ENCODE results near the gene E2F6.

DNA sequence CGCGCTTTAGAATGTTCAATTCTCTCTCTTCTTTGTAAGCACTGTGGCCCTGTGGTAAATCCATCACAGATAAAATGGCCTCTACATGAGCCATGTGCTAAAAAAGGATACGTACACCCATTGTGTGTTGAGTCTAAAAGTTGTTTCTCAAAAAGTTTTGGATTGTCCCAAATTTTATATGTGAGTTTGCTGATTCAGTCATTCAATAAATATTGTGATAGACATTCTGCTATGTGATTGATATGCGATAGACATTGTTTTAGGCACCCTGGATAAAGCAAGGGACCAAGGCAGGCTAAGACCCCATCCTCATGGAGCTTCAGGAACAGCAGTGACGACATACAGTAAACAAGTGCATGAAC, 53.5 kb downstream of the E2F6 start:
- TF ChIP-seq, protein P1, sequence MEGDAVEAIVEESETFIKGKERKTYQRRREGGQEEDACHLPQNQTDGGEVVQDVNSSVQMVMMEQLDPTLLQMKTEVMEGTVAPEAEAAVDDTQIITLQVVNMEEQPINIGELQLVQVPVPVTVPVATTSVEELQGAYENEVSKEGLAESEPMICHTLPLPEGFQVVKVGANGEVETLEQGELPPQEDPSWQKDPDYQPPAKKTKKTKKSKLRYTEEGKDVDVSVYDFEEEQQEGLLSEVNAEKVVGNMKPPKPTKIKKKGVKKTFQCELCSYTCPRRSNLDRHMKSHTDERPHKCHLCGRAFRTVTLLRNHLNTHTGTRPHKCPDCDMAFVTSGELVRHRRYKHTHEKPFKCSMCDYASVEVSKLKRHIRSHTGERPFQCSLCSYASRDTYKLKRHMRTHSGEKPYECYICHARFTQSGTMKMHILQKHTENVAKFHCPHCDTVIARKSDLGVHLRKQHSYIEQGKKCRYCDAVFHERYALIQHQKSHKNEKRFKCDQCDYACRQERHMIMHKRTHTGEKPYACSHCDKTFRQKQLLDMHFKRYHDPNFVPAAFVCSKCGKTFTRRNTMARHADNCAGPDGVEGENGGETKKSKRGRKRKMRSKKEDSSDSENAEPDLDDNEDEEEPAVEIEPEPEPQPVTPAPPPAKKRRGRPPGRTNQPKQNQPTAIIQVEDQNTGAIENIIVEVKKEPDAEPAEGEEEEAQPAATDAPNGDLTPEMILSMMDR (conservative IDR thresholded peaks at IDR 0.05; ENCODE audit: low read depth, low read length): no peak
- TF ChIP-seq EZH2 (IDR thresholded peaks at IDR 0.05; ENCODE audit: borderline replicate concordance, low read depth, low read length, poor library complexity, severe bottlenecking): no peak

Data from A673 (cell line).